ENCODE data around the gene FAM168A.

DNA sequence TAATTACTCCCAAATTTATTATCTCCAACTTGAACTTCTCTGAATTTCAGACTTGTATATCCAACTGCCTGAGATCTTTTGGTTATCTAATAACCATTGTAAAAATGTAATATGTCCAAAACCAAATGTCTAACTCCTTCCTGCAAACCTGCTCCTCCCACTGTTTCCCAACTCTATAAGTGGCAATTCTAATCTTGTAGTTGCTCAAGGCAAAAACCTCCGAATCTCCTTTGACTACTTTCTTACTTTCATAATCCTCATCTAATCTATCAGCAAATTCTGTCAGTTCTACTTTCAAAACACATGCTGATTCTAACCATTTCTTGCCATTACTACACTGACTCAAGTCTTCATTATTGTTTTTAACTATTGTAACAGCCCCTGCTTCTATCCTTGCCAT, 55.7 kb downstream of the FAM168A start:
- no peak for TF ChIP-seq MYC (IDR thresholded peaks at IDR 0.05; ENCODE audit: insufficient read depth, insufficient read length, insufficient replicate concordance, low read length, severe bottlenecking)
- TF ChIP-seq EZH2 (IDR thresholded peaks at IDR 0.05; ENCODE audit: borderline replicate concordance, control insufficient read depth, low read depth, low read length) = no peak
- TF ChIP-seq, protein P1, sequence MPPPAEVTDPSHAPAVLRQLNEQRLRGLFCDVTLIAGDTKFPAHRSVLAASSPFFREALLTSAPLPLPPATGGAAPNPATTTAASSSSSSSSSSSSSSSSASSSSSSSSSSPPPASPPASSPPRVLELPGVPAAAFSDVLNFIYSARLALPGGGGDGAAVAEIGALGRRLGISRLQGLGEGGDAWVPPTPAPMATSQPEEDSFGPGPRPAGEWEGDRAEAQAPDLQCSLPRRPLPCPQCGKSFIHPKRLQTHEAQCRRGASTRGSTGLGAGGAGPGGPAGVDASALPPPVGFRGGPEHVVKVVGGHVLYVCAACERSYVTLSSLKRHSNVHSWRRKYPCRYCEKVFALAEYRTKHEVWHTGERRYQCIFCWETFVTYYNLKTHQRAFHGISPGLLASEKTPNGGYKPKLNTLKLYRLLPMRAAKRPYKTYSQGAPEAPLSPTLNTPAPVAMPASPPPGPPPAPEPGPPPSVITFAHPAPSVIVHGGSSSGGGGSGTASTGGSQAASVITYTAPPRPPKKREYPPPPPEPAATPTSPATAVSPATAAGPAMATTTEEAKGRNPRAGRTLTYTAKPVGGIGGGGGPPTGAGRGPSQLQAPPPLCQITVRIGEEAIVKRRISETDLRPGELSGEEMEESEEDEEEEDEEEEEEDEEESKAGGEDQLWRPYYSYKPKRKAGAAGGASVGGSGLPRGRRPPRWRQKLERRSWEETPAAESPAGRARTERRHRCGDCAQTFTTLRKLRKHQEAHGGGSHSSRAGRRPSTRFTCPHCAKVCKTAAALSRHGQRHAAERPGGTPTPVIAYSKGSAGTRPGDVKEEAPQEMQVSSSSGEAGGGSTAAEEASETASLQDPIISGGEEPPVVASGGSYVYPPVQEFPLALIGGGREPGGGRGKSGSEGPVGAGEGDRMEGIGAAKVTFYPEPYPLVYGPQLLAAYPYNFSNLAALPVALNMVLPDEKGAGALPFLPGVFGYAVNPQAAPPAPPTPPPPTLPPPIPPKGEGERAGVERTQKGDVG (CRISPR knock-in tag; IDR thresholded peaks at IDR 0.05) = no peak
- TF ChIP-seq KAT2A (conservative IDR thresholded peaks at IDR 0.05; ENCODE audit: control insufficient read depth, low read depth, low read length) = no peak
- TF ChIP-seq FOXM1 (IDR thresholded peaks at IDR 0.05; ENCODE audit: low read depth, low read length) = no peak
- no peak for TF ChIP-seq RFX5 (IDR thresholded peaks at IDR 0.05; ENCODE audit: low read depth, low read length)
- TF ChIP-seq SP1 (IDR thresholded peaks at IDR 0.05; ENCODE audit: low read depth, low read length) = no peak
